ENCODE results near the gene COMMD9. TPM values are rescaled to one million over a fixed set of nuclear protein-coding genes. Genes with fewer than 3 reads are reported as not detected.
A peak's percentile ranks its signal among the peaks of the same experiment; 100 is the strongest.

The COMMD9 gene
- total RNA-seq, 2 donors from 2014 or later: 38.3 to 58.5 TPM

DNA sequence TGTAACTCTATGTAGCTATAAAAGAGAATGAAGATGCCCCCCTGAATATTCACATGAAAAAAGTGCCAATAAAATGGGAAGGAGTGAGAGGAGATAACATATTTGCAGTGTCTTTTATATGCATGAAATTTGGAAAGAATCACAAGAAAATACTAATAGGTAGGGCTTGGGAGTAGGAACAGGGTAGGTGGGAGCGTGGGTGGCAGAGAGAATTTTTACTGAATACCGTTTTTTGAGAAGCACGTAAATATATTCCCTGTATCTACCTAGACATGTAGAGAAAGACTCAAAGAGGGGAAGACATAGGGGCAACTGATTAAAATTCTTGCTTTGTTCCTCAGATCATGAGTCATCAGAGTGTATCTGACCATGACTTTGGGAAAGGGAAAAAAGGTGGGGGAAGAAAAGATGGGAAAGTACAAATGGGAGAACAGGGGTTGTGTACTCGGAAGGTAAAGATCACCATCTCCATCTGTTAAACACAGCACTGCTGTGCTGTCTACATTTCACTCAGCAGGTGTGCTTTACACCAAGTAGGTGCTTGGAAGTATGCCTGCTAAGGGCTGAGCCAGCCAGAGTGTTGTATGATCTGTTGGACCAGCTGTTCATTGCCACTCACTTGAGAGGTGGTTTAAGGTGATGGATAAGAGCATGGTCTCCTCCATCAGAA, 22.8 kb upstream of the COMMD9 start:
- Mint-ChIP-seq H3K4me3 (no peak overlapping the region), H3K36me3 (ENCODE audit: low read depth) (no peaks in the 10 kb centered on the region), H3K27ac (no peak overlapping the region), H3K27me3 (peaks cover 32% of the 10 kb centered on the region), H3K4me1 (no peaks in the 10 kb centered on the region), H3K9me3 (no peaks in the 10 kb centered on the region)
- ATAC-seq (replicated peaks): no peak

DNA sequence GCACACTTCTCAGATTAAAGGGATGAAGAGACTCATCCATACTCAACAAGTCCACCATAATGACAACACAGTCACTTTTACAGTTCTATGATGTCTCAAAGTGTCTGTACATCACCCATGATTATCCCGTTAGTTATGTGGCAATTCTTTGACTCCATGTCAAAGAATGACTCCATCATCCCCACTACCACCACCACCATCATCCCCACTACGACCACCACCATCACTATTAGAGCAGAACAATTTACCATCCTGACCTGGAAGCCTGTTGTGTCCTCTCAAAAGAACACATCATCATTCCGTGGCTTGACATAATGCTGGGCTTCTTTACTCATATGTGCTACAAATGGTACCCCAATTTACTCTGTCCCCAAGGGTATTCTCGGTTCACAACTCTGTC, 20.6 kb upstream of the COMMD9 start:
- Mint-ChIP-seq H3K27ac (no peak overlapping the region), H3K4me1 (no peaks in the 10 kb centered on the region), H3K4me3 (no peak overlapping the region), H3K27me3 (peaks cover 19% of the 10 kb centered on the region), H3K9me3 (no peaks in the 10 kb centered on the region), H3K36me3 (ENCODE audit: low read depth) (no peaks in the 10 kb centered on the region)
- no peak for ATAC-seq (replicated peaks)

DNA sequence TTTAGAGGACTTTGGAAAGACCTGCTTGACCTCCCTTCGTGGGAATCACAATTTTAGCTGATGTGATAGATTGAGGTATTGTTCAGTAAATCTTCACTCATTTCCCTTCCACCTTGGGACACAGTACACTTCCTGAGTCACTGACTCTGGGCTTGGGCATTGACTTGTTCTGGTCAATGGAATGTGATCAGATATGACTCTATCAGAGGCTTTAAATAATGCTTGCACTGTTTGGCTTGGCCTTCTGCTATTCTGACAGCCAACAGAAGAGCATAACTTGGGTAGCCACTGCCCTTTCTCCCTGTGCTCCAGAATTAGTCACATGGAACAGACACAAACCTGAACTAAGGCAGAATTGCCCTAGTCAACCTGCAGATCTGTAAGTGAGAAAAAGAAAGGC, 19.4 kb upstream of the COMMD9 start:
- Mint-ChIP-seq H3K27me3 (peaks cover 15% of the 10 kb centered on the region), H3K27ac (no peak overlapping the region)

DNA sequence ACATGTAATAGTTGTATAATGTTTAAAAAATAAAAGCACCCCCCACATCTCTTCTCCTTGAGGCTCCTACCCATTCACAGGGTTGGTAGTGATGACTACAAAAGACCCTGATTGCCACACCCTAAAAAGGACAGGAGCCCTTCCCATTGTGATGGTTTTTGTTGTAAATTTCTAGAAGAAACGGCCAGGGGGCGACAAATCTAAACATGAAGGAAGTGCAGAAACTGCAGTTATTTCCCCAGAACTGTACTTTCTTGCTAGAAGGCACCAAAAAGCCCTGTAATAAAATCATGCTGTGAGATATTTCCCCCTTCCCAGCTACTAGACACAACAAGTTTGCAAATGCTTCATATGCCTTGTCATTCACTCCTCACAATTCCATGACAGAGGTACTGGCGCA, 17.7 kb upstream of the COMMD9 start:
- ATAC-seq (replicated peaks): no peak
- no peaks in the 10 kb centered on the region for H3K36me3 Mint-ChIP-seq (ENCODE audit: low read depth)
- H3K4me1 Mint-ChIP-seq: no peaks in the 10 kb centered on the region
- H3K27me3 Mint-ChIP-seq: peaks cover 15% of the 10 kb centered on the region
- H3K9me3 Mint-ChIP-seq: no peaks in the 10 kb centered on the region
- no peak overlapping the region for H3K27ac Mint-ChIP-seq
- H3K4me3 Mint-ChIP-seq: no peak overlapping the region

More for the DNA sequence above, 19.4 kb upstream of the COMMD9 start:
- ATAC-seq (replicated peaks): no peak
- no peaks in the 10 kb centered on the region for H3K4me1 Mint-ChIP-seq
- H3K36me3 Mint-ChIP-seq (ENCODE audit: low read depth): no peaks in the 10 kb centered on the region
- H3K9me3 Mint-ChIP-seq: no peaks in the 10 kb centered on the region
- H3K4me3 Mint-ChIP-seq: no peak overlapping the region

DNA sequence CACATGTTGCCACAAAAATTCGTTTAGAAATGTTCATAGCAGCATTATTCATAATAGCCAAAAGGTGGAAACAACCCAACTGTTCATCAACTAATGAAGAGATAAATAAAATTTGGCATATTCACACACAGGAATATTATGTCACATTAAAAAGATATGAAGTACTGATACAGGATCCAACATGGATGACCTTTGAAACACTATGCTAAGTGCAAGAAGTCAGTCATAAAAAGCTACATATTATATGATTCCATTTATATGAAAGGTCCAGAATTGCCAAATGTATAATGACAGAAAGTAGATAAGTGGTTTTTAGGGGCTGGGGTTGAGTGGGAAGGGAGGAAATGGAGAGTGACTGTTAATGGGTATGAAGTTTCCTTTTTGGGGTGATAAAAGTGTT, 15.8 kb upstream of the COMMD9 start:
- no peaks in the 10 kb centered on the region for H3K9me3 Mint-ChIP-seq
- H3K4me1 Mint-ChIP-seq: no peaks in the 10 kb centered on the region
- no peak overlapping the region for H3K4me3 Mint-ChIP-seq
- peaks cover 24% of the 10 kb centered on the region for H3K27me3 Mint-ChIP-seq
- no peak overlapping the region for H3K27ac Mint-ChIP-seq
- ATAC-seq (replicated peaks): no peak
- H3K36me3 Mint-ChIP-seq (ENCODE audit: low read depth): no peaks in the 10 kb centered on the region

DNA sequence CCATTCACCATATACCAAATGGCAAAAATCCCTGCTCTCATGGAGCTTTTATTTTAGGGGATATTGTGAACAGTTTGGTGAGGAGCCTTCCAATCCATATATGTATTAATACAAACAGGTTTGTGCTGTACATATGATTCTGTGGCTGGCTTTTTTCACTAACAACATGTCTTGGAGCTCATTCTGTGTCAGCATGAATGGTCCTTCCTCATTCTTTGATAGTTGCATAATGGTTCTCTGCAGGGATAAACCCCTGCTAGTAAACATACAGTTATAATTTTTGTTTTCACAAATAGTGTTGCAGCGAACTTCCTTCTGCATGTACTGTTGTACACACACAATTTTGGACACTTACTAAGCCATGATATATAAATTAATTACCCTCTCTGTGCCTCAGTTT, 15.1 kb upstream of the COMMD9 start:
- ATAC-seq (replicated peaks): no peak
- Mint-ChIP-seq H3K4me3 (no peak overlapping the region), H3K9me3 (no peaks in the 10 kb centered on the region), H3K4me1 (no peaks in the 10 kb centered on the region), H3K36me3 (ENCODE audit: low read depth) (no peaks in the 10 kb centered on the region), H3K27ac (no peak overlapping the region), H3K27me3 (peaks cover 19% of the 10 kb centered on the region)

DNA sequence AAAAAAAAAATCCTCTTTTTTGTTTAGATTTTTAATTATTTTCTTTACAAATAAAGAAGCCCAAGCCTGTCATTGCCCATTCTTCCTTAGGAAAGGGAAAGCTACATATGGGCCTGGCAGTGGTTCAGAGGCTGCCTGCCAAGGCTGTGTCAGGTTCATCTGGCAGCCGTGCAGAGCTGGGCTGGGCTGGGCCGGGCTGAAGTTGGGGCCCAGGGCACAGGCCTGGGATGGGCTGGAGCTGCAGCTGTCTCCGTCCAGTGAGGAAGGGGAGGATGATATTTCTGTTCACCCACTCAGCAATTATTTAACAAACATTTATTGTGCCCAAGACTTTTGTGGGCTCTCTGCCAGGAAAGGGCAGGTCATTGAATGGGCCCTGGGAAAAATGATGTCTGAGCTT, 11.4 kb upstream of the COMMD9 start:
- Mint-ChIP-seq H3K4me1 (no peaks in the 10 kb centered on the region), H3K27ac (no peak overlapping the region), H3K27me3 (peaks cover 15% of the 10 kb centered on the region), H3K9me3 (no peaks in the 10 kb centered on the region), H3K4me3 (no peak overlapping the region), H3K36me3 (ENCODE audit: low read depth) (no peaks in the 10 kb centered on the region)
- ATAC-seq (replicated peaks): no peak

DNA sequence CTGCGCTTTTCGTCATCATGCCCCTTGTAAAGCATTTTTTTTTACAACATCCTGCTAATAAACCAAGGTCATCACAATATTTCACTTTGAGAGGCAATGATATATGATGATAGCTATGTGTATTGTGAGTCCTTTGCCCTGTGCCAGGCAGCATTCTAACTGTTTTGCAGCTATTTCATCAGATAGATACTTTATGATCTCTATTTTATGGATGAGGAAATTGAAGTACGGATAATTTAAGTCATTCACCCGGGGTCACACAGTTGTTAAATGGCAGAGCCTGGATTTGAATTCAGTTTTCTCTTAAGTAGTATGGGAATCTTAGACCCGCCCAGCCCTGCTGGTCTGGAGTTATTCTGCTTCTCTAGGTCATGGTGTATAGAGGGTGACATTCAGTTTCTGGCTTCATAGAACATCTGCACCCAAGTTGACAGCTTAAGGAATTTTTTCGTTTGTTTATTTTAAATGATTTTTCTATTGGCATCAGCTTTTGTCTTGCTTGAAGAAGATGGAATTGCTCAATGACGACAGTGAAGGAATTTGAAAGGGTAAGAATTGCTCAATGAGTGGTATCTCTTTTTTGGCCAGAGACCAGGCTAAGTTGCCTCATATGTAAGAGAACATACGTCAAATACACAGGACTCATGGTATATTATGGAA, 7.8 kb upstream of the COMMD9 start:
- Mint-ChIP-seq H3K27ac (no peak overlapping the region), H3K4me1 (no peaks in the 10 kb centered on the region), H3K27me3 (peaks cover 12% of the 10 kb centered on the region), H3K4me3 (no peak overlapping the region), H3K9me3 (no peaks in the 10 kb centered on the region), H3K36me3 (ENCODE audit: low read depth) (no peaks in the 10 kb centered on the region)
- ATAC-seq (replicated peaks): no peak

DNA sequence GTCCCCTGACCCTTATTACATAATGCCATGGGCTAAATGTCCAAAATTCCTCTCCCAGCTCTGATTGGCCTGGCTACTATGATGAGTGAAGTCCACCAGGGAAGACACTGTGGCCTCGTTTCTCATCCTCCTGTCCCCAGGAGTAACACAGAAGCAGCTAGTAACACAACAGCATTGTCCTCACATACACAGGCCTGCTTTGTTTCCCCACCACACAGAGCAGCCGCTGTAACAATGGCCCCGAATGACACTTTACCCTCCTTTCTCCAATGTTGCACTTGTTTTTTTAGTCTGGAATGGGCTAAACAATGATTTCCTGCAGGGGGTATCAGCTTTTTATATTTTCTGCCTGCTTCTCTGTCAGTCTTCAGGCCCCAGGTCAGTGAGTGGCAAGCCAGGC, 6.7 kb upstream of the COMMD9 start, which contains the start of gene PRR5L:
Gene PRR5L (plus strand): TSS at position 363 of the 400 bp plus-strand sequence. CDS start 104,834 bp downstream, outside the sequence.
- no peak for ATAC-seq (replicated peaks)
- no peaks in the 10 kb centered on the region for H3K9me3 Mint-ChIP-seq
- no peak within 1 kb of the TSS for H3K4me3 Mint-ChIP-seq
- peaks cover 2% of the 10 kb centered on the region for H3K27me3 Mint-ChIP-seq
- H3K4me1 Mint-ChIP-seq: no peaks in the 10 kb centered on the region
- H3K36me3 Mint-ChIP-seq (ENCODE audit: low read depth): no peaks in the 10 kb centered on the region
- no peak within 1 kb of the TSS for H3K27ac Mint-ChIP-seq

DNA sequence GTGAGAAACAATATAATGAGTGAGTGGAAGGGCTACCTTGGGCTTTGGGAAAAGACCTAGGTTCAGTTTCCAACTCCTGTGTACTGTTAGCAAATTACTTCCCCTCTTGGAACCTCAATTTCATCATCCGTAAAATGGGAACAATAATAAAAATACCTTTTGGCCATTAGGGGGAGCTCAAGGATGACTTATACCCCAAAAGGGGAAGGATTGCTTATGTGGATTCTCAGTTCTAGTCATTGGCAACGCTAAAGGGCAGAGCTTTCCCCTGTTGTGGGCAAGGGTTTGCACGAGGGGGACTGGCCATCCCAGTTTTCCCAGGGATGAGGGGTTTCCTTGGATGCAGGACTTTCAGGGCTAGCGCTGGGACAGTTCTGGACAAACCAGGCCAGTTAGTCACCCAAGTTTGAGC, 3.1 kb upstream of the COMMD9 start:
- Mint-ChIP-seq H3K4me1 (peaks cover 11% of the 10 kb centered on the region), H3K27ac (no peak overlapping the region), H3K4me3 (no peak overlapping the region), H3K9me3 (no peaks in the 10 kb centered on the region), H3K36me3 (ENCODE audit: low read depth) (no peaks in the 10 kb centered on the region), H3K27me3 (no peaks in the 10 kb centered on the region)
- ATAC-seq (replicated peaks): peak; percentile 27

DNA sequence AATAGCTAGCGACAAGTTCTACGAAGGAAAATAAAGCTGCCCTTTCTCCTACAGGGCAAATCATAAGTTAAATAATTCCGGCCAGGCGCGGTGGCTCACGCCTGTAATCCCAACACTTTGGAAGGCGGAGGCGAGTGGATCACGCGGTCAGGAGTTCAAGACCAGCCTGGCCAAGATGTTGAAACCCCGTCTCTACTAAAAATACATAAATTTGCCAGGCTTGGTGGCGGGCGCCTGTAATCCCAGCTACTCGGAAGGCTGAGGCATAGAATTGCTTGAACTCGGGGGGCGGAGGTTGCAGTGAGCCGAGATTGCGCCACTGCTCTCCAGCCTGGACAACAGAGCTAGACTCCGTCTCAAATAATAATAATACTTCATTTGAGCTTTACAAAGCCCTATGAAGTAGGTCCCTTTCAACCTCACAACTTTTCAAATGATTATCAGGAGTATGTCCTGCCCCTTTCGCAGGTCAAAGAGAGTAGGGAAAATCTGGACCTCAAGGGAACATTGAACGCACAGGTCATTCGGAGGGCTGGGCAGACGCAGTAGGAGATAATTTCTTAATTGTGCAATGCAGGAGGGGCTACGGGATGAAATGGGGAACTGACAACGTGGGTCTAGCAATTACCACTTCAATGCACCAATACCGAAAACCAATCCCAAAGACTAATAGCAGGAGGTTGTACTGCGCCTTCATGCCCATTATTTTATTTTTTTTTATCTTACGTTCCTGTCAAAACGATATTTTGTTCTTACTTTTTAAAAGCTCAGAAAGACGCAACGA, 590 bp downstream of the COMMD9 start:
- no peaks in the 10 kb centered on the region for H3K36me3 Mint-ChIP-seq (ENCODE audit: low read depth)
- H3K4me1 Mint-ChIP-seq: peaks cover 17% of the 10 kb centered on the region
- peak overlapping the region; percentile 98 for H3K27ac Mint-ChIP-seq
- no peaks in the 10 kb centered on the region for H3K27me3 Mint-ChIP-seq
- H3K4me3 Mint-ChIP-seq: peak overlapping the region; percentile 98
- no peaks in the 10 kb centered on the region for H3K9me3 Mint-ChIP-seq
- ATAC-seq (replicated peaks): no peak

DNA sequence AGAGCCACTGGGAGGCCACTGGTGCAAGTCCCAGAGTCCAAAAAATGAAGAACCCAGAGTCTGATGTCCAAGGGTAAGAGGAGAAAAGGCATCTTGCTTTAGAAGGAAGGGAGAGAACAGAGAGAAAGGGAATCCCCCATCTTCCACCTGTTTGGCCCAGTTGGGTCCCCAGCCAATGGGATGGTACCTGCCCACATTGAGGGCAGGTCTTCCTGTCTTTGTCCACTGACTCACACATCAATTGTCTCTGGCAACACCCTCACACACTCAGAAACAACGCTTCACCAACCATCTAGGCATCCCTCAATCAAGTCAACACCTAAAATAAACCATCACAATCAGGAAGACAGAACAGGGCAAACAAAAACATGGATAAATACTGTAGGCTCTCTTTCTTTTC, 6.3 kb downstream of the COMMD9 start:
- Mint-ChIP-seq H3K4me1 (peaks cover 15% of the 10 kb centered on the region), H3K9me3 (no peaks in the 10 kb centered on the region), H3K4me3 (no peak overlapping the region), H3K36me3 (ENCODE audit: low read depth) (peaks cover 22% of the 10 kb centered on the region), H3K27me3 (no peaks in the 10 kb centered on the region), H3K27ac (no peak overlapping the region)
- peak; percentile 32 for ATAC-seq (replicated peaks)

DNA sequence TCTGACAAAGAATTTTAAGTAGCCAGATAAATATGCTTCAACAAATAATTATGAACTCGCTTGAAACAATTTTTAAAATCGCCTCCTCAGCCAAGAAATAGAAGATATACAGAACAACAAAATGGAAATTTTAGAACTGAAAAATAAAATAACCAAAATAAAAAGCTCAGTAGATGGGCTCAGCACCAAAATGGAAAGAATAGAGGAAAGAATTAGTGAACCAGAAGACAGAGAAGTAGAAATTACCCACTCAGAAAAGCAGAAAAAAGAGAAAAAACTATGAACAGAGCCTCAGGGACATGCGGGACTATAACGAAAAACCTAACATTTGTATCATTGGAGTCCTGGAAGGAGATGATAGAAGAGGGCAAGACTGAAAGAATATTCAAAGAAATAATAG, 7.4 kb downstream of the COMMD9 start:
- H3K27me3 Mint-ChIP-seq: no peaks in the 10 kb centered on the region
- H3K9me3 Mint-ChIP-seq: no peaks in the 10 kb centered on the region
- no peak for ATAC-seq (replicated peaks)
- no peak overlapping the region for H3K27ac Mint-ChIP-seq
- peaks cover 33% of the 10 kb centered on the region for H3K36me3 Mint-ChIP-seq (ENCODE audit: low read depth)
- H3K4me3 Mint-ChIP-seq: no peak overlapping the region
- peaks cover 15% of the 10 kb centered on the region for H3K4me1 Mint-ChIP-seq

DNA sequence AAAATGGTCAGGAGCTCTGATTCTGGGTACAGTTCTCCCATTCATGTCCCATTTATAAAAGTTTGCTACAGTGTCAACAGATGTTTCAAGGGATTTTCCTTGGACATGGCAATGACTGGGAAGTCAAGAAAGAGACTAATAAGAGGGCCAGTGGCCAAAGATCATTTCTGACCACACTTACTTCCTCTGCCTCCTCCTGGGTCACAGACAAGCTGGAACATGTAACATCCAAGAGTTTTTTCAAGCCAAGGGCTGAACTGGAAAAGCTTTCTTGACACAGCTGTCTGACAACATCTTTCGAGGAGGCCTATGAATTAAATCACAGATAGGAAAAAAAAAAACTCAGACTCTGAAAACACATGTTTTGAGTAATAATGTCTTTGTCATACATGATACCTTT, 8.7 kb downstream of the COMMD9 start:
- Mint-ChIP-seq H3K27ac (no peak overlapping the region), H3K9me3 (no peaks in the 10 kb centered on the region), H3K4me1 (peaks cover 15% of the 10 kb centered on the region), H3K27me3 (no peaks in the 10 kb centered on the region), H3K4me3 (no peak overlapping the region), H3K36me3 (ENCODE audit: low read depth) (peaks cover 43% of the 10 kb centered on the region)
- ATAC-seq (replicated peaks): no peak
